Nephron (organoid): Measurements from ENCODE around the gene NFIC.
"Not testable (repeated sequence)": the region's sequence is repeated elsewhere in the genome, so short reads cannot be mapped to it uniquely, and the experiment has no call there.

Experiments used
- H3K27ac Mint-ChIP-seq, 3 experiments: 2 replicates each; pipeline ENCODE4 v1.8.0; 2020; ENCODE audit warnings: mixed read lengths in 3 of 3, mild to moderate bottlenecking in 2 of 3, moderate library complexity in 1 of 3
- H3K27me3 Mint-ChIP-seq: 2 replicates; pipeline ENCODE4 v1.8.0; 2021; ENCODE audit warnings: low read depth, mild to moderate bottlenecking, moderate library complexity, mixed read lengths
- H3K36me3 Mint-ChIP-seq: 2 replicates; pipeline ENCODE4 v1.8.0; 2020; ENCODE audit warnings: low read depth, mixed read lengths
- H3K4me1 Mint-ChIP-seq: 2 replicates; pipeline ENCODE4 v1.8.0; 2020; ENCODE audit warnings: mixed read lengths
- H3K4me3 Mint-ChIP-seq, 3 experiments: 2 replicates each; pipeline ENCODE4 v1.8.0; 2020; ENCODE audit warnings: mild to moderate bottlenecking in 3 of 3, mixed read lengths in 3 of 3, moderate library complexity in 2 of 3
- H3K9me3 Mint-ChIP-seq: 2 replicates; pipeline ENCODE4 v1.8.0; 2020; ENCODE audit warnings: mixed read lengths
- TF ChIP-seq, protein P1 (sequence below), 3 experiments: fragments of 200-600 bp; sonication (generic); IDR thresholded peaks; one replicate each; pipeline ENCODE4 v1.5.0; 2021; ENCODE audit warnings: antibody characterized with exemption in 3 of 3; ENCODE audit not compliant: unreplicated experiment in 3 of 3

NFIC gene

DNA sequence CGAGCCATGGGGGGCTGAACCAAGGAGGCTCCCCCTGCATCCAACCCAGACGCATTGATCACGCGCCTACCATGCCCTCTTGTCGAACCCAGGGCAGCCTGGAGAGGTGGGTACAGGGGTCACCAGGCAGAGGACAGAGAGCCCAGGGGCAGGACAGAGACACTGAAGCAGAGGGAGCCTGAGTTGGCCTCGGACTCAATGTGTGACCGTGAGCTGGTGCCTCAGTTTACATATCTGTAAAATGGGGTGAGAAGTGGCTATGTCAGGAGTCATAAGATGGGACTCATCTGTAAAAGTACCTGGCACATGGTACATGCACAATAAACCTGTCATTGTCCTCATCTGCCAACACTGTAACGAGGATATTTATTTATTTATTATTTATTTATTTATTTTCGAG lies 24.1 kb upstream of the NFIC start:
- Mint-ChIP-seq H3K27me3 (peaks cover 11% of the 10 kb centered on the region), H3K27ac (no peak overlapping the region), H3K36me3 (no peaks in the 10 kb centered on the region), H3K9me3 (no peaks in the 10 kb centered on the region), H3K4me3 (no peak overlapping the region), H3K4me1 (peaks cover 8% of the 10 kb centered on the region)
- TF ChIP-seq, protein P1, sequence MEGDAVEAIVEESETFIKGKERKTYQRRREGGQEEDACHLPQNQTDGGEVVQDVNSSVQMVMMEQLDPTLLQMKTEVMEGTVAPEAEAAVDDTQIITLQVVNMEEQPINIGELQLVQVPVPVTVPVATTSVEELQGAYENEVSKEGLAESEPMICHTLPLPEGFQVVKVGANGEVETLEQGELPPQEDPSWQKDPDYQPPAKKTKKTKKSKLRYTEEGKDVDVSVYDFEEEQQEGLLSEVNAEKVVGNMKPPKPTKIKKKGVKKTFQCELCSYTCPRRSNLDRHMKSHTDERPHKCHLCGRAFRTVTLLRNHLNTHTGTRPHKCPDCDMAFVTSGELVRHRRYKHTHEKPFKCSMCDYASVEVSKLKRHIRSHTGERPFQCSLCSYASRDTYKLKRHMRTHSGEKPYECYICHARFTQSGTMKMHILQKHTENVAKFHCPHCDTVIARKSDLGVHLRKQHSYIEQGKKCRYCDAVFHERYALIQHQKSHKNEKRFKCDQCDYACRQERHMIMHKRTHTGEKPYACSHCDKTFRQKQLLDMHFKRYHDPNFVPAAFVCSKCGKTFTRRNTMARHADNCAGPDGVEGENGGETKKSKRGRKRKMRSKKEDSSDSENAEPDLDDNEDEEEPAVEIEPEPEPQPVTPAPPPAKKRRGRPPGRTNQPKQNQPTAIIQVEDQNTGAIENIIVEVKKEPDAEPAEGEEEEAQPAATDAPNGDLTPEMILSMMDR (IDR thresholded peaks at IDR 0.05; ENCODE audit: unreplicated experiment in 3 of 3), result no peak

DNA sequence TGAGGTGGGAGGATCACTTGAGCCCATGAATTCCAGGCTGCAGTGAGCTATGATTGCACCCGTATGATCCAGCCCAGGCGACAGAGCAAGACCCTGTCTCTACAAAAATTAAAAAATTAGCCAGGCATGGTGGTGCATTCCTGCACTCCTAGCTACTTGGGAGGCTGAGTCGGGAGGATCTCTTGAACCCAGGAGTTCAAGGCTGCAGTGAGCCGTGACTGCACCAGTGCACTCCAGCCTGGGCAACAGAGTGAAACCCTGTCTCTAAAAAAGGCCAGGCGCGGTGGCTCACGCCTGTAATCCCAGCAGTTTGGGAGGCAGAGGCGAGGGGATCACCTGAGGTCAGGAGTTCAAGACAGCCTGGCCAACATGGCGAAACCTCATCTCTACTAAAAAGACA lies 23.4 kb upstream of the NFIC start:
- H3K4me3 Mint-ChIP-seq, H3K27ac Mint-ChIP-seq, H3K4me1 Mint-ChIP-seq, H3K36me3 Mint-ChIP-seq, H3K9me3 Mint-ChIP-seq: not testable (repeated sequence)
- H3K27me3 Mint-ChIP-seq, result peaks cover 11% of the 10 kb centered on the region

DNA sequence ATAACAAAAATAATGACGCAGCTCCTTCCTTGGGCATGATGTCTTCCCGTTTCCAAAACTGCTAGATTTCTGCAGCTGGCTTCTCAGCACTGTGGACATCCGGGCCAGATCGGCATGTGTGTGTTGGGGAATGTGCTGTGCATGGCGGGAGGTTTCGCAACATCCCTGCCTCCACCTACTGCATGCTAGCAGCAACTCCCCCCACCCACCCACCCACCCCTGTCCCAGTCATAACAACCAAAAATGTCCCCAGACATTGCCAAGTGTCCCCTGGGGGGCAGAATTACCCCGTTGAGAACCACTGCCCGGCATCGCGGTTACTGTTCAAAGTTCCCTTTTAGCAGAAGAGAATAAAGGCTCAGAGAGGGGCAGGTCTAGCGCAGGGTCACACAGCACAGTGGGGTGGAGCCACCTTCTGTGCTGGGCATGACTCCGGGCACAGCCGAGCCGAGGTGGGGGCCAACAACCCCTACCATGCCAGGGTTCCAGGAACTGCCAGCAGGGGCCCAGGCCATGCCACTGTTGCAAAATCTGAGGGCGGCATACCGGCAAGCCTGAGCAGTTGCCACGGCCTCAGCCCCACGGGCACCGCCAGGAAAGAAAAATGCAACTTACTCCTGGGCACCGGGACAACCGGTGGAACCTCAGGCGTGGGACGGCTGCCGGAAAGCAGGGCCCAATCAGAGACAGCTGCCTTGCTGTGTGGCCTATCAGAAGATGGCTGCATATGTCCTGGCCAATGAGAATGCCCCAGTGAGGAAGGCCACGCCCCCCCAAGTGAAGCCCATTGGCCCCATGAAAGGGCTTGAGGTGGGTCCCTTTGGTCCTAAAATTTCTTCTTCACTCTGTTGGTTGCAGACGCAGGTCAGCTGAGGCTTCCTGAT lies 22.5 kb upstream of the NFIC start:
- no peak overlapping the region for H3K4me3 Mint-ChIP-seq
- H3K27me3 Mint-ChIP-seq, result peaks cover 16% of the 10 kb centered on the region
- no peaks in the 10 kb centered on the region for H3K36me3 Mint-ChIP-seq
- TF ChIP-seq, protein P1 (IDR thresholded peaks at IDR 0.05; ENCODE audit: unreplicated experiment in 3 of 3), result no peak
- H3K4me1 Mint-ChIP-seq, result peaks cover 9% of the 10 kb centered on the region
- H3K9me3 Mint-ChIP-seq, result no peaks in the 10 kb centered on the region
- H3K27ac Mint-ChIP-seq, result peak overlapping the region in 2 of 3 experiments; percentile 48 to 77

DNA sequence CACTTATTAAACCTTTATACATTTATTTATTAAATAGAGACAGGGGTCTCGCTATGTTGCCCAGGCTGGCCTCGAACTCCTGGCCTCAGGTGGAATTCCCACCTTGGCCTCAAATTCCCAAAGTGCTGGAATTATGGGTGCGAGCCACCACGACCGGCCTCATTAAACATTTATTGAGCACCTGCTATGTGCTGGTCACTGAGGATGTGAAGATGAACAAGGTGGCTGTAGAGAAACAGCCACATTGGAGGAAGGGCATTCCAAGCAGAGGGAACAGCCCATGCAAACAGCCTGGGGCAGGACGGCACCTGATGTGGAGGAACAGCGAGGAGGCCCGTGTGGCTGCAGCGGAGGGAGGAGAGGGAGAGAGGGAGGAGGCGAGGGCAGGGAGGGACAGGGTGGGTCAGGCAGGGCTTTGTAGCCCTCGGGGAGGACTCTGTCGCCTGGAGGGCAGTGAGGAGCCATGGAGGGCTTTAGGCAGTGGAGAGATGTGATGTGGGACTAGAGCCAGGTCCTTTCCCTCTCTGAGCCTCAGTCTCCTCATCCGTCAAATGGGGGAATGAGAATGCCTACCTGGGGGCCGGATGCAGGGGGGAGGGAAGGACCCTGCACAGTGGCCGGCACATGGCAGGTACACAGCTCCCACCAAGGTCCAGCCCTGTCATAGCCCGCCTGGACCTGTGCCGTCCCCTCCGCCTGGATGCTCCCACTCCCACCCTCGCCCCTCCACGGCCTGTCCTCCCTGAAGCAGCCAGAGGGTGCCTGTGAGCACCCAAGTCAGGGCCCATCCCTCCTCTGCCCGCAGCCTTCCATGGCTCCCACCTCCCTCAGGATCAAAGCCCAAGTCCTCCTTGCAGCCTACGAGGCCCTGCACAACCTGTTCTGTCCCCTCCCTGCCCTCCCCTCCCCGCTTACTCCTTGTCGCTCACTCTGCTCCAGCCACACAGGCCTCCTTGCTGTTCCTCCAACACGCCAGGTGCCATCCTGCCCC lies 21.5 kb upstream of the NFIC start:
- H3K9me3 Mint-ChIP-seq, result no peaks in the 10 kb centered on the region

DNA sequence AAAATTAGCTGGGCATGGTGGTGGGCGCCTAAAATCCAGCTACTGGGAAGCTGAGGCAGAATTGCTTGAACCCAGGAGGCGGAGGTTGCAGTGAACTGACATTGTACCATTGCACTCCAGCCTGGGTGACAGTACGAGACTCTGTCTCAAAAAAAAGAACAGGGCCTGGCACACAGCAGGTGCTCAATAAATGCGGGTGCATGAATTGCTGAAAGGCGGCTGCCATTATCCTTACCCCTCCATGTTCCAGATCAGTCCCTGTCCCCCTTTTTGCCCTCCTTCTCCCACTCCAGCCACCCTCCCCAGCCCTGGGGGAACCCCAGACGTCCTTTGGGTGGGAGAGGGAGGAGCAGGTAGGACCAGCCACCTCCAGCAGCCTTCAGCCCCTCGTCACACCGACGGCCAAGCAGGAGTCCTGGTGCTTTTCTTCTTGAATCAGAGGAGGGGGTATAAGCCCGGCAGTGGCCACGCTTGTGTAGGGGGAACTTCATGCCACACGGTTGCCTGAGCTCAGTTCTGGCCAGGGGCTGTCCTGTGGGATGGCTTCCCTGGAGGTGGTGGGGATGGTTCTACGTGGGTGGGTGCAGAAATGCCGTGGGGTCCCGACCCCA lies 20.4 kb upstream of the NFIC start:
- Mint-ChIP-seq H3K36me3 (no peaks in the 10 kb centered on the region), H3K4me1 (peaks cover 9% of the 10 kb centered on the region), H3K9me3 (no peaks in the 10 kb centered on the region), H3K4me3 (no peak overlapping the region), H3K27me3 (peaks cover 19% of the 10 kb centered on the region), H3K27ac (no peak overlapping the region)
- TF ChIP-seq, protein P1 (IDR thresholded peaks at IDR 0.05; ENCODE audit: unreplicated experiment in 3 of 3), result no peak

More for the DNA sequence above, 21.5 kb upstream of the NFIC start:
- H3K27ac Mint-ChIP-seq, result peak overlapping the region in 2 of 3 experiments; percentile 48 to 77
- H3K36me3 Mint-ChIP-seq, result no peaks in the 10 kb centered on the region
- no peak overlapping the region for H3K4me3 Mint-ChIP-seq
- peaks cover 17% of the 10 kb centered on the region for H3K27me3 Mint-ChIP-seq
- TF ChIP-seq, protein P1 (IDR thresholded peaks at IDR 0.05; ENCODE audit: unreplicated experiment in 3 of 3), result no peak
- H3K4me1 Mint-ChIP-seq, result peaks cover 9% of the 10 kb centered on the region
